ENCODE measurements around the gene SPAG9. TPM values are rescaled to one million over a fixed set of nuclear protein-coding genes. Genes with fewer than 3 reads are reported as not detected.

Gene SPAG9
- total RNA-seq, 1 donor from 2014 or later = 116 TPM

- no peak for ATAC-seq
- no peak for DNase-seq
- TF ChIP-seq, protein P1, sequence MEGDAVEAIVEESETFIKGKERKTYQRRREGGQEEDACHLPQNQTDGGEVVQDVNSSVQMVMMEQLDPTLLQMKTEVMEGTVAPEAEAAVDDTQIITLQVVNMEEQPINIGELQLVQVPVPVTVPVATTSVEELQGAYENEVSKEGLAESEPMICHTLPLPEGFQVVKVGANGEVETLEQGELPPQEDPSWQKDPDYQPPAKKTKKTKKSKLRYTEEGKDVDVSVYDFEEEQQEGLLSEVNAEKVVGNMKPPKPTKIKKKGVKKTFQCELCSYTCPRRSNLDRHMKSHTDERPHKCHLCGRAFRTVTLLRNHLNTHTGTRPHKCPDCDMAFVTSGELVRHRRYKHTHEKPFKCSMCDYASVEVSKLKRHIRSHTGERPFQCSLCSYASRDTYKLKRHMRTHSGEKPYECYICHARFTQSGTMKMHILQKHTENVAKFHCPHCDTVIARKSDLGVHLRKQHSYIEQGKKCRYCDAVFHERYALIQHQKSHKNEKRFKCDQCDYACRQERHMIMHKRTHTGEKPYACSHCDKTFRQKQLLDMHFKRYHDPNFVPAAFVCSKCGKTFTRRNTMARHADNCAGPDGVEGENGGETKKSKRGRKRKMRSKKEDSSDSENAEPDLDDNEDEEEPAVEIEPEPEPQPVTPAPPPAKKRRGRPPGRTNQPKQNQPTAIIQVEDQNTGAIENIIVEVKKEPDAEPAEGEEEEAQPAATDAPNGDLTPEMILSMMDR (IDR thresholded peaks at IDR 0.05) = no peak
- intact Hi-C loops (cut with DNase I) = no loop called here
- Histone ChIP-seq H3K27me3 (no peaks in the 10 kb centered on the region), H3K9me3 (no peaks in the 10 kb centered on the region), H3K4me3 (no peak overlapping the region), H3K27ac (no peak overlapping the region), H3K36me3 (peaks cover 97% of the 10 kb centered on the region), H3K4me1 (no peaks in the 10 kb centered on the region)
Observed at GRCh38 chr17:50995668-50996067, 125.0 kb downstream of the SPAG9 start.

DNA sequence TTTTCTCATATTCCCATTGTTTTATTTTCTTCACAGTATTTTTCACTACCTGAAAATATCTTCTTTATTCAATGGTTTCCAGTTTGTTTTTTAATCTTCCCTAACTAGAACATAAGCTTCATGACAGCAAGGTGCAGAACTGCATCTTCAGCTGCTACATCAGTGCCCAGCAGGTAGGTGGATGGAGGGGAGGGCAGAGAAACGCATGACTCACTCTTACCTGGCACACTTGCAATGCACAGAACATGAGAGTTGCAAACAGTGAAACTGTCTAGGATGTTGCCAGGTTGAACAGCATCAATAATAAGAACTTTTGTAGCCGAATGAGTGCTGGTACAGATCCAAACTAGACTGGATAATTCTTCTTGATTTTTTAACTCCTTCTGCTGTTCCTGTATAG is 127.1 kb downstream of the SPAG9 start:
- peaks cover 100% of the 10 kb centered on the region for H3K36me3 ChIP-seq
- H3K4me1 ChIP-seq = no peaks in the 10 kb centered on the region
- no peak overlapping the region for H3K4me3 ChIP-seq
- H3K27me3 ChIP-seq = no peaks in the 10 kb centered on the region
- no peak for DNase-seq
- H3K9me3 ChIP-seq = no peaks in the 10 kb centered on the region
- H3K27ac ChIP-seq = no peak overlapping the region
- TF ChIP-seq, protein P1 (IDR thresholded peaks at IDR 0.05) = no peak
- intact Hi-C loops (cut with DNase I) = no loop called here
- ATAC-seq = no peak

GRCh38 chr17:50989149-50989548 is 131.5 kb downstream of the SPAG9 start:
- peaks cover 100% of the 10 kb centered on the region for H3K36me3 ChIP-seq
- intact Hi-C loops (cut with DNase I) = no loop called here
- no peak overlapping the region for H3K27ac ChIP-seq
- TF ChIP-seq, protein P1 (IDR thresholded peaks at IDR 0.05) = no peak
- no peaks in the 10 kb centered on the region for H3K27me3 ChIP-seq
- DNase-seq (no peak), ATAC-seq (no peak)
- H3K9me3 ChIP-seq = no peaks in the 10 kb centered on the region
- no peaks in the 10 kb centered on the region for H3K4me1 ChIP-seq
- H3K4me3 ChIP-seq = no peak overlapping the region

DNA sequence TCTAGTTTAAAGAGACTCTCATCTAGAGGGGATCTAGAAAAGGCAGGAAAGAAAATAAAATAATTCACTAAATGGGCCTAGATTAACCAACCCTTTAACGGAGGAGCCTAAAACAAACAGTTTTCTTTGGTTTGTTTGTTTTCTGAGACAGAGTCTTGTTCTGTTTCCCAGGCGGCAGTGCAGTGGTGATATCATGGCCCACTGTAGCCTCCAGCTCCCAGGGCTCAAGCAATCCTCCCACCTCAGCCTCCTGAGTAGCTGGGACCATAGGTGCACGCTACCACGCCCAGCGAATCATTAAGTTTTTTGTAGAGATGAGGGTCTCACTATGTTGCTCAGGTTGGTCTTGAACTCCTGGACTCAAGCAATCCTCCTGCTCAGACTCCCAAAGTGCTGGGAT is 132.2 kb downstream of the SPAG9 start:
- Histone ChIP-seq H3K9me3 (no peaks in the 10 kb centered on the region), H3K36me3 (peaks cover 100% of the 10 kb centered on the region), H3K4me1 (no peaks in the 10 kb centered on the region), H3K4me3 (no peak overlapping the region), H3K27me3 (no peaks in the 10 kb centered on the region), H3K27ac (no peak overlapping the region)
- TF ChIP-seq, protein P1 (IDR thresholded peaks at IDR 0.05) = no peak
- DNase-seq (no peak), ATAC-seq (no peak)
- intact Hi-C loops (cut with DNase I) = no loop called here

DNA sequence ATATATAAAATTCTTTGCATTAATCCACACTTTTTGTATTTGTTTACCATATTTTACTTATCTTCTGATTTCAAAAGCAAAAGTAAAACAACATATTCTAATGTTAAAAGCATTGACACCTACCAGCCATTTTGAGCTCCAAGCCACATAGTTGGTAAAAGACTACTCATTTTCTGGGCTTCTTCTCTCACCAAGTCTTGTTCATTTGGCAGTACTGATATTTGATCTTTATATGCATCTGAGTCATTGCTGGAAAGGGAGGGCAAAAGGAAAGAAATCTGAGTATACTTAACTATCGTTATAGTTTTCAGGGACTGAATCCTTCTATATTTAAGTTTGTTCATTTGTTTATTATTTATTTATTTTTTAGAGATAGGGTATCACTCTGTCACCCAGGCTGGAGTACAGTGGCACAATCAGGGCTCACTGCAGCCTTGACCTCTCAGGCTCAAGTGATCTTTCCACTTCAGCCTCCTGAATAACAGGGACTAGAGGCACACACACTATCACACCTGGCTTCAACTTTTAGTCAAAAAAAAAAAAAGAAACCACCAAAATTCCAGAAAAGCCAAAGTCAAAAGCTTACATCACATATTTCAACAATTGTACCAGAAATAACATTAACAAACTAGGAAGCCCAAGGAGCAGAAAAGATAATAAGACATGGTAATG is 133.5 kb downstream of the SPAG9 start:
- Histone ChIP-seq H3K4me3 (no peak overlapping the region), H3K36me3 (peaks cover 99% of the 10 kb centered on the region), H3K27ac (no peak overlapping the region), H3K4me1 (no peaks in the 10 kb centered on the region), H3K9me3 (no peaks in the 10 kb centered on the region), H3K27me3 (no peaks in the 10 kb centered on the region)
- ATAC-seq = no peak
- TF ChIP-seq, protein P1 (IDR thresholded peaks at IDR 0.05) = no peak
- DNase-seq = no peak
- intact Hi-C loops (cut with DNase I) = no loop called here

GRCh38 chr17:50981279-50981678 is 139.4 kb downstream of the SPAG9 start:
- no peak for ATAC-seq
- DNase-seq = no peak
- Histone ChIP-seq H3K27ac (no peak overlapping the region), H3K4me3 (no peak overlapping the region), H3K27me3 (no peaks in the 10 kb centered on the region), H3K9me3 (no peaks in the 10 kb centered on the region), H3K36me3 (peaks cover 95% of the 10 kb centered on the region), H3K4me1 (no peaks in the 10 kb centered on the region)
- intact Hi-C loops (cut with DNase I) = no loop called here
- TF ChIP-seq, protein P1 (IDR thresholded peaks at IDR 0.05) = no peak

All from upper lobe of right lung (tissue), 1 donor.